RPMI8226 (cell line): ENCODE results near the gene DNM3.
"Not testable (repeated sequence)": the region's sequence is repeated elsewhere in the genome, so short reads cannot be mapped to it uniquely, and the experiment has no call there.

Source experiments
- DNase-seq: peaks from one replicate; pipeline ENCODE4 v3.0.0-alpha.2; 2015

The DNM3 gene

DNA sequence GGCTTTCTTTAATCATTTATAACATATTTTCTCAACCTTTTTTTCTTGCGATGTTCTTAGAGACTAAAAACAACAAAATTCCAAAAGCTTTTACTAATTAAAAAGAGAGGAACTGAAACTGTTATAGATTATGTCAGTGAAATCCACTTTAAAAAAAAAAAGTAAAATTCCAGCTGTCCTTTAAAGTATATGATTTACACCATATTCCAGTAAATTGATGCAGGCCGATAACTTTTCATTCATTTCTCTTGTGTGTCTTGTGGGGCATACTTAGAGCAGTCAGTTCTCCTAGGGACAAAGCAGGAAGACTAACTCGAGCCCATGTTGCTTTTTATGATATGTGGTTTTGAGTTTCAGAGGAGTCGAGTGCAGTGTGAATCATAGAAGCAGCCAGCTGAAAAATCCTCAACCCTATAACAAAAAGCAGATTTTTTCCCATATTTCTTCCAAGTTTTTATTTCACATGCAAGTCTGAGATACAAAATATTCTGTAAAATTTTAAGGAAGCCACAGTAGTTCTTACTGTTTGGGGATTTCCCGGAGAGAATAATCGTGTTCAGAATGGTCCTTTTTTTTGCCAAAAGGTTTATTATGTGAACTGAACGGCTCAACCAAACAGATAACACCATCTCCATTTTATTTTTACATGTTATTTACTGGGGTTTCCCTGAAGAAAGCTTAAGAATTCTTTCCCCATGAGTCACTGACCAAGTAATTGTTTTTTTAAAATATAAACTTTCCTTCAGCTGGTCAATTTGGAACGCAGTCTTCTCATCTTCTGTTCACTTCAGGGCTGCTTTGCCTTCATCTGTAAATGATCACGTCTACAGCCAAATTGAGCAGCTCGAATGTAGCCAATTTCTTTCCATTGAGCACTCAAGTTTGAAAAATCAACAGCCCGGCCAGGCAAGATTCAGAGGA, 502.2 kb downstream of the DNM3 start:
- DNase-seq = peak; percentile 9

DNA sequence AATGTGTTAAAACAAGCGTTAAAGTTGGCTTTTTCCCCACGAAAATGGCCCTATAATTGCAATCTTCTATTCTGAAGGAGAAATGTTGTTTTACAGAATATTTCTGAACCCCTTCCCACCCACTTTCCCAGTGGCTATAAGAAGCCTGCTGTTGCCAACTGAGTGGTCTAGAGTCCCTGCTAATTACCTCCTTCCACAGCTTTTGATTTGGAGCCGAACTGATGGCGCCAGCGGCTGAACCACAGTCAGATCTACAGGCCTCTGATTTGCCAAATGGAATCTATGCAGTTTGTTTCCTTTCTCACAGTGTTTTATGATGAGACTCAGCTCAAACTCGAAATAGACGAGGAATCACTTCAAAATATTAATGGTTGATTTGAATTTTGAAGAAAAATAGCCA, 503.1 kb downstream of the DNM3 start:
- no peak for DNase-seq

GRCh38 chr1:172345077-172345476, 503.8 kb downstream of the DNM3 start:
- DNase-seq = no peak

- DNase-seq = no peak
Measured at GRCh38 chr1:172347416-172347815, 506.1 kb downstream of the DNM3 start.

- no peak for DNase-seq
Measured at GRCh38 chr1:172350856-172351255, 509.6 kb downstream of the DNM3 start.

GRCh38 chr1:172351346-172351745, 510.0 kb downstream of the DNM3 start:
- peak; percentile 22 for DNase-seq

DNA sequence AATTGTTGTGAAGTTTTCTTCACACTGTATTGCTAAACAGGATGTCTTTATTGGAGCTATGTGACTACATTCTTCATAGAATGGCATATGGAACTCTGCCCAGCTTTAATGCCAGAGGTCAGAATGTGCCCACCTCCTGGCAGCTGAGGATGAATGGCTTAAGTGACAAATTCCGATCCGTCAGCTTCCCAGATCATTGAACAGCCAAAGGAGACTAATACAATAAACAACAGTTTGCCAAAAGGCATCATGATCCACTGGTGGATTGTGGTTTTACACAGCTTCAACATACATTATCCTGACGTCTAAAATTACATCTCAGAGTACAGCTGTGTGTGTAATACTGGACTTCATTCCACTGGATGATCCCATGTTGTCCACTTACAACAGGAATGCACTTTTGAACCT, 510.5 kb downstream of the DNM3 start:
- DNase-seq = no peak

DNA sequence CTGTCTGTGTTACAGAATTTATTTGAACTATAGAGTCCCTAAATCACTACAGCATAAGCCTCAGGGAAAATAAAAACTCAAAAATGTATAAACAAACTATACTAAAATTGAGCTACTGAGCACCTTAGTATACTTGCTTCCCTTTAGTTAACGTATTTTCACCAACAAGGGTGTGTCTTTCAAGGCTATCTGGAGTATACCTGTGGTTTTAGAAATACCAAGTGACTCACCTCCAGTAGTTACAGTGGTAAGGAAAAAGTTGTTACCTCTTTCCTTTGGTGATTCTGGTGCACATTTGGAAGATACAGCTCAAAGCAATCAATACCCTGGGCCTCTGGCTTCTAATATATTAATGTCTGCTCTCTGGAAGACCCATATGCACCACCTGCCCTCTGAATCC, 511.1 kb downstream of the DNM3 start:
- no peak for DNase-seq

GRCh38 chr1:172354291-172355274, 513.3 kb downstream of the DNM3 start:
- no peak for DNase-seq

- DNase-seq = no peak
Measured at GRCh38 chr1:172356620-172357019, 515.3 kb downstream of the DNM3 start.

- DNase-seq = peak; percentile 47
Measured at GRCh38 chr1:172357753-172358385, 516.6 kb downstream of the DNM3 start.

DNA sequence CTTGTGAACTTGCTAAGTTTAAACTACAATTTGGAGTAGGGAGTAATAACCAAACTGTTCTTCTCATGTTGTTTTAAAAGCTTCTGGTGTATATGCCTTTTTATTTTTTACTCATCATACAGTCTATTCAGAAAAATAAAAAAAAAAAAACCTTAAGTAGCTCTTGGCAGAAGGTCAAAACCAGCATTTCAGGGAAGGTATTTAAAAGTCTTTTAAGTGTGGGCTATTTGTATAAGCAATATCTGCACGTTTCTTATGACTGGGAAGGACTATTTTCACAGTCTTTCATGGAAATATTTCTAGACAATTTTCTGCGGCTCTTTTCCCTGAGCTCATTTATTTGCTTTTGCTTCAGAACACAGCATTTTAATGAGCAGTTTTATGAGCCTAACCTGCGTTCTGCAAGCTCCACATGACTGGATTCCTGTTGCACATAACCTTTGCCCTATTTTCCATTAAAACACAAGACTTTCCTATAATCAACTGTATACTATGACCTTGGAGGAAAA, 518.2 kb downstream of the DNM3 start:
- DNase-seq = peak; percentile 67

GRCh38 chr1:172360511-172360910, 519.2 kb downstream of the DNM3 start:
- DNase-seq = no peak

DNA sequence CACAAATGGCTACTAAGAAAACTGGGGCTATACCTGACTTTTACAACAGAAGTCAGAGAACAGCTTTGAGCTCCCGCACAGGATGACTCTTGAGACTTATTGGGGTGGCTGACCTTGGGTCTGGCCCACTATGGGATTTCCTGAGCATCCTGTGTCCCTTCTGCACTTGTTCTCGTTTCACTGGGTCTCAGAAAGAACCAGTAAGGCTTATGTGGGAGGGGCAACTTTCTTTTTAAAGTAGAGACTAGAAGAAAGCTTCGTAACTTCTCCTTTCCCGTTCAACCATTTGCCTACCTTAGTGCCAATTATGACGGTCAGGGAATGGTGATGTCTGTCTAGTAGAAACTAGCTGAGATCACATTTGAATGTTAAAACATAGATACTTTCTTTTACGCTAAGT, 519.7 kb downstream of the DNM3 start:
- no peak for DNase-seq

DNA sequence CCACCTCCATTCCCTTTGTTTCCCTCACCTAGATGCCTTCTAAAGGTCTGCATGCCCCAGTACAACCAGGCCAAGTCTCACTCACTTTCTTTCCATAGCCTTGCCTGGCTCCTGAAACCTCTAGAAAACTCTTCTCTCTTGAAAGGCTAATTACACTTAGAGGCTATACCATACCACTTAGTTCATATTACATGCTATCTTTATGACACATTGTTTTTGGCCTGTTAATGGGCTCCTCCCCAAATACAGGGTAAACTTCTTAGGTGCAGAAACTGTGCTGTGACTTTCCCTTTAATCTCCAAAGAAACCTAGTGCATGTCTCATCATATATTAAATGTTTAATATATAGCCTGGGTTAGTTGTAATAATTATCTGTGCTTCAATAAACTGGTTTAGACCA, 522.6 kb downstream of the DNM3 start:
- no peak for DNase-seq

DNA sequence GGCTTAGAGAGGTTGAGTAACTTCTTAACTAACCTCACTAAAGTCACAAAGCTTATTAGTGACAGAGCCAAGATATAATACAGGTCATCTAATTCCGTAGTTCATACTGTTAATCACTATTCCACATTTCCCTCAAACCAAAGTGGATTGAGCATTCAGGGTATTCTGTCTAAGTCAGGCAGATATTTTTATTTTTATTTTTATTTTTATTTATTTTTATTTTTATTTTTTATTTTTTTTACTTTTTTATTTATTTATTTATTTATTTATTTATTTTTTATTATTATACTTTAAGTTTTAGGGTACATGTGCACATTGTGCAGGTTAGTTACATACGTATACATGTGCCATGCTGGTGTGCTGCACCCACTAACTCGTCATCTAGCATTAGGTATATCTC, 530.3 kb downstream of the DNM3 start:
- not testable (repeated sequence) for DNase-seq

GRCh38 chr1:172373864-172374263, 532.6 kb downstream of the DNM3 start:
- no peak for DNase-seq

DNA sequence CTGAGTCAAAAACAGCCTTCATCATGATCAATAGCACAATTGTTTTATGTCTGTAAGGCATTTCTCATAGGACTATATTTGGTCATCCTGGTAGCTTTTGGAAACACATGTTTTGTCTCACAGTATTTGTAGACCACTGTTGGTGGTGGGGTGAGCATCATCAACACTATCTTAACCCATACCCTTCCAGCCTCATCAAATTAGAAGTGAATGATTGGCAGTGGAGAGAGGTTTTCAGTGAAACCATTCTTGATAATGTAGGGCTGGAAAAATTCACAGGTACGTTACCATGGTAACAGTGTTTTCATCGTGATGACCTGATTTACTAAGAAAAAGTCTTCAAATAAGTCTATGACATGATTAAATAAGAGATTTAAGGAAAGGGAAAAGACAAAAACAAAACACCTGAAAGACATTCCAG, 533.9 kb downstream of the DNM3 start:
- no peak for DNase-seq

DNA sequence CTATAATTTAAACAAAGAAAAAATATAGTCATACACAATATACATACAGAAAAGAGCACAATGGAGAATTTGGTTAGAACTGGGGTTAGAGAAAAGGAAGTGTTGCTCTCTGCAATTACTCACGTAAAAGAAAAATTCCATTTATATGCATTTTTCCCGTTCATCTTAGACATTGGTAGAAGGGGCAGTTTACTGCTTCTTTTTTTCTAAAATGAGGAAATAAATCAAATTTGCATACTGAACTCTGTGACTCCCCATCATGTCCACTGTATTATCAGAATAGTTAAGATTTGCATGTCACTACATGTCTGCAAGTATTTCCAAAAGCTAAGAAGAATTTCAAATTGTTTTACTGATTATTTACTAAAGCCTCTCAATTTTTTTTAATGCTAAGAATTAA, 535.1 kb downstream of the DNM3 start:
- no peak for DNase-seq

- no peak for DNase-seq
Measured at GRCh38 chr1:172377565-172377964, 536.3 kb downstream of the DNM3 start.

DNA sequence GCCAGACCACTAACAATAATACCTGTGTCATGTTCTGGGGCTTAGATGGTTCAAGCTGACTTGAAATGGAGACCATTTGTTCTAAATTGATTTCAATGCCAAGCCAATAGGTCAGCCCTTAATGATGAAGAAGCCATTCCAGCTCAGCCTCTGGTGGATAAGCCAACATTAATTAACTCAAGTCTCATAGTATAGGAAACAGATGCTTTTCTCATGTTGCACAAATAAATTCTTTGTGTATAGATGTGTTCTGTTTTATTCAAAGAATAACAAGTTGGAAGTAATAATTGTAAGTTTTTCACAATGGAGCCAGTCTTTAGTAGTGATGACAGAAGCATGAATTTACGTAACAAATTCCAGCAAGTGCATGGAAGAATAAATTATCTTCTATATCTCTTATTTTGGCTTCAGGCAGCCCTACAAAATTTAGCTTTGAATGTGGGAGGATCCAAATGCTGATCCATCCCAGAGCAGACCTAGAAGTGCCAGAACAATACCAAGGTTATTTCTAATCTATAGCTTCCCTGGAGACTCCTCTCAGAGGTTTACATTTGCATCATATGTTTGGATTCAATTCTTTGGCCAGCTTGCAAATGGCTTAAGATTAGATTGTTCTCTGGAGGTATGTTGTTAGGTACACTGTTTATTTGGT, 536.9 kb downstream of the DNM3 start:
- DNase-seq = no peak
